CD4-positive, alpha-beta T cell treated with Interleukin-15 for 1 hour (primary cell): ENCODE results near the gene CSAG1.
"Not testable (repeated sequence)": the region's sequence is repeated elsewhere in the genome, so short reads cannot be mapped to it uniquely, and the experiment has no call there.

Experiments
- DNase-seq: peaks from one replicate; pipeline ENCODE4 v3.0.0-alpha.2; 2020

Gene CSAG1, protein sequence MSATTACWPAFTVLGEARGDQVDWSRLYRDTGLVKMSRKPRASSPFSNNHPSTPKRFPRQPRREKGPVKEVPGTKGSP

DNA sequence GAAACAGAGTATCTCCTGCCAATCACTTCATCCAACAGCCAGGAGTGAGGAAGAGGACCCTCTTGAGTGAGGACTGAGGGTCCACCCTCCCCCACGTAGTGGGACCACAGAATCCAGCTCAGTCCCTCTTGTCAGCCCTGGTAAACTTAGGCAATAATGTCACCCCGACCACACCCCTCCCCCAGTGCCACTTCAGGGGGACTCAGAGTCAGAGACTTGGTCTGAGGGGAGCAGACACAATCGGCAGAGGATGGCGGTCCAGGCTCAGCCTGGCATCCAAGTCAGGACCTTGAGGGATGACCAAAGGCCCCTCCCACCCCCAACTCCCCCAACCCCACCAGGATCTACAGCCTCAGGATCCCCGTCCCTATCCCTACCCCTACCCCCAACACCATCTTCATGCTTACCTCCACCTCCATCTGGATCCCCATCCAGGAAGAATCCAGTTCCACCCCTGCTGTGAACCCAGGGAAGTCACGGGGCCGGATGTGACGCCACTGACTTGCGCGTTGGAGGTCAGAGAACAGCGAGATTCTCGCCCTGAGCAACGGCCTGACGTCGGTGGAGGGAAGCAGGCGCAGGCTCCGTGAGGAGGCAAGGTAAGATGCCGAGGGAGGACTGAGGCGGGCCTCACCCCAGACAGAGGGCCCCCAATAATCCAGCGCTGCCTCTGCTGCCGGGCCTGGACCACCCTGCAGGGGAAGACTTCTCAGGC, at the start of gene CSAG1, which contains the start of gene MAGEA12:
CSAG1 (minus strand) TSS at position 461 of the 715 bp plus-strand sequence. CDS start 1,261 bp downstream, outside the sequence.
MAGEA12 (plus strand) TSS at position 497 of the 715 bp plus-strand sequence. CDS start 2,405 bp downstream, outside the sequence.
- no peak for DNase-seq

DNA sequence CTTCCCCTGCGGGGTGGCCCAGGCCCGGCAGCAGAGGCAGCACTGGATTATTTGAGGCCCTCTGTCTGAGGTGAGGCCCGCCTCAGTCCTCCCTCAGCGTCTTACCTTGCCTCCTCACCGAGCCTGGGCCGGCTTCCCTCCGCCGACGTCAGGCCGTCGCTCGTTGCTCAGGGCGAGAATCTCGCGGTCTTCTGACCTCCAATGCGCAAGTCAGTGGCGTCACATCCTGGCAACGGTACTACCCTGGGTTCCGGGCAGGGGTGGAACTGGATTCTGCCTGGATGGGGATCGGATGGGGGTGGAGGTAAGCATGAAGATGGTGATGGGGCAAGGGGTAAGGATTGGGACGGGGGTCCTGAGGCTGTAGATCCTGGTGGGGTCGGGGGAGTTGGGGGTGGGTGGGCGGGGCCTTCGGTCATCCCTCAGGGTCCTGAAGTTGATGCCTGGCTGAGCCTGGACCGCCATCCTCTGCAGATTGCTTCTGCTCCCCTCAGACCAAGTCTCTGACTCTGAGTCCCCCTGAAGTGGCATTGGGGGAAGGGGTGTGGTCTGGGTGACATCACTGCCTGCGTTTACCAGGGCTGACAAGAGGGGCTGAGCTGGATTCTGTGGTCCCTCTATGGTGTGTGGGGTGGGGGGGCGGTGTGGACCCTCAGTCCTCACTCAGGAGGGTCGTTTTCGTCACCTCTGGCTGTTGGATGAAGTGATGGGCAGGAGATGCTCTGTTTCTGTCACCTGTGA, 36.2 kb upstream of the CSAG1 start, which contains the start of gene MAGEA6:
MAGEA6 (minus strand) TSS at position 141 of the 741 bp plus-strand sequence. CDS start 2,039 bp downstream, outside the sequence.
- DNase-seq = not testable (repeated sequence)

DNA sequence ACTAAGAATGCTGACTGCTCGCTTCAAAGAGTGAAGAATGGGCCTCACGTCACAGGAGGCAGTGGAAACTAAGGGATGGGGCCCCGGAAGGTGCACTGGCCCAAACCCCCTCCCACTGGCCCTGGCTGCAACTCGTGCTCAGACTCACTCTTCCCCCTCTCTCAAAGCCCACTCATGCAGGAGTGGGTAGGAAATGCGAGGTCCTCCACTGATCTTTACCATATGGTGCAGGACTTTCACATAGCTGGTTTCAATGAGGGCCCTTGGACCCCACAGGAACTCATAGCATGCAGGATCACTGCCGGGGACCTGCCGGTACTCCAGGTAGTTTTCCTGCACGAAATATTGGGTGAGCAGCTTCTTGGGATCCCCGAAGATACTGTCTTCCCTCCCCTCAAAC, 33.0 kb upstream of the CSAG1 start:
- DNase-seq = not testable (repeated sequence)

DNA sequence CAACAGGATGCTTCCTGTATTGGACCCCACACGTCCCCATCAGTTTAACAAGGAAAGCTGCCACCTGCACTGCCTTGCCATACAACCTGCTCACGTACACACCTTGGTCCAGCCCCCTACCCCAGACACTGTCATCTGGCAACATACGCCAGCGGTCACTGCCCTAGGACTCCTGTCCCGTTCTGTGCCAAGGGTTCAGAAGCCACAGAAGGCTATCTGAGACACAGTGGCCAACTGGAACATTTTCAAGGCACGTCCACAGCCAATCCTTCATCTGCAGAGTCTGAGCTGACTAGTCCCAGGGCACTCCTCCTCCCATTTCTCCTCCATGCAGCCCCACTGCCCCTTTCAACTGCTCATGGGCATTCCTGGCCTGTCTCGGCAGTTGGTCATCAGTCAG, 28.1 kb upstream of the CSAG1 start:
- DNase-seq = not testable (repeated sequence)

DNA sequence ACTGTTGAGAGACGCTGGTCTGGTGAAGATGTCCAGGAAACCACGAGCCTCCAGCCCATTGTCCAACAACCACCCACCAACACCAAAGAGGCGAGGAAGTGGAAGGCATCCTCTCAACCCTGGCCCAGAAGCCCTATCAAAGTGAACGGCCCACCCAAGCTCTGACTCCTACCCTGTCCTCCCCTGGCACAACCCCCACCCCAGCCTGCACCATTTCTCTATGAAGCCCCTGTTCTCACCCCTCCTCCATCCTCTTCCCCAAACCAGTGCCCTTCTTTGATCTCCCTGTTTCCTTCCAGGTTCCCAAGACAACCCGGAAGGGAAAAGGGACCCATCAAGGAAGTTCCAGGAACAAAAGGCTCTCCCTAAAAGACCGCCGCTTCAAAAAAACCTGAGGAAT, 26.0 kb upstream of the CSAG1 start:
- DNase-seq = not testable (repeated sequence)

DNA sequence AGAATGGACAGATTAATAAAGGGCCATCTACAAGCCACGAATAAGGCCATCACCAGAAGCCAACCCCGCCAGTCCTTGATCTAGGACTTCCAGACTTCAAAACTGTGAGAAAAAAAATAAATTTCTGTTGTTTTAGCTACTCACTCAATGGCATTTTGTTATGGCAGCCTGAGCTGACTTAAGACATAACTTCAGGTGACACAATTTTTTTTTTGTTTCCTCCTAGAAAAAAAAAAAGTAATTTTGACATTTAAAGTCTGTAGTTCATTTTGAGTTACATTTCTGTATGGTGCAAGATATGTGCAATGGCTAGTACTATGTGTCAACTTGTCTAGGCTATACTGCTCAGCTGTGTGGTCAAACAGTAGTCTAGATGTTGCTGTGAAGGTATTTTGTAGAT, 25.4 kb upstream of the CSAG1 start, which contains the start of gene CSAG3:
CSAG3 (plus strand) TSS at position 301 of the 400 bp plus-strand sequence.
- not testable (repeated sequence) for DNase-seq

DNA sequence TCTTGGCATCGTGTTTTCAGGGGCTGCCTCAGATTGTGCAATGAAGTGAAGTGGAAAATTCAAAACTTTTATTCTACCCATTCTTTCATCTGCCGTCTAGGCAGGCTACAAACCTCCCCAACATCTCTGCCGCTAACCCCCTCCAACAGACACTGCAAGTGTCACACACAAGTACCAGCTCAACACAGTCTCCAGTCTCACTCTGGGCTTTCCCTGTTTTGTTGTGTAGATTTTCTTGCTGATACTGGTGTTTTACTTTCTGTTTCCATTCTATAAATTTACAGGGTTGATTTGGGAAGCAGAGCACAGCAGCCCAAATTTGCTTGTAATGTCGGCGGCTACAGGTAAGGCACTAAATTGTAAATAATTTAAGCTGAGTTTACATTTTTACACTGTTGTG, 21.4 kb upstream of the CSAG1 start:
- not testable (repeated sequence) for DNase-seq

DNA sequence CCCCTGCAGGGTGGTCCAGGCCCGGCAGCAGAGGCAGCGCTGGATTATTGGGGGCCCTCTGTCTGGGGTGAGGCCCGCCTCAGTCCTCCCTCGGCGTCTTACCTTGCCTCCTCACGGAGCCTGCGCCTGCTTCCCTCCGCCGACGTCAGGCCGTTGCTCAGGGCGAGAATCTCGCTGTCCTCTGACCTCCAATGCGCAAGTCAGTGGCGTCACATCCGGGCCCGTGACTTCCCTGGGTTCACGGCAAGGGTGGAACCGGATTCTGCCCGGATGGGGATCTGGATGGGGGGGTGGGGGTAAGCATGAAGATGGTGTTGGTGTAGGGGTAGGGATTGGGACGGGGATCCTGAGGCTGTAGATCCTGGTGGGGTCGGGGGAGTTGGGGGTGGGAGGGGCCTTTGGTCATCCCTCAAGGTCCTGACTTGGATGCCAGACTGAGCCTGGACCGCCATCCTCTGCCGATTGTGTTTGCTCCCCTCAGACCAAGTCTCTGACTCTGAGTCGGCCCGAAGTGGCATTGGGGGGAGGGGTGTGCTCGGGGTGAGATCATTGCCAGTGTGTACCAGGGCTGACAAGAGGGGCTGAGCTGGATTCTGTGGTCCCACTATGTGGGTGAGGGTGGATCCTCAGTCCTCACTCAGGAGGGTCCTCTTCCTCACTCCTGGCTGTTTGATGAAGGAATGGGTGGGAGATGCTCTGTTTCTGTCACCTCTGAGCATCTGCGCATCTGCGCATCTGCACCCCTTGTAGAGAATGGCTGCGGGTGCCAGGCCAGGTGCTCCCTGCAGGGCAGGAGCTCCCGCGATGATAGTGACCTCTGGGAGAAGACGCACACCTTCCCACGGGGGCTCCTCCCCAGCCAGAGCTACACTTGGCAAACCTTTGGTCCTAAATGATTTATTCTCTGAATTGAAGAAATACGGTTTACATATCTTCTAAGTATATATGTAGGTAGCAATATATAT, 20.4 kb upstream of the CSAG1 start, which contains the start of gene MAGEA2:
MAGEA2 (minus strand) TSS at position 157 of the 965 bp plus-strand sequence. CDS start 2,479 bp downstream, outside the sequence.
- not testable (repeated sequence) for DNase-seq

DNA sequence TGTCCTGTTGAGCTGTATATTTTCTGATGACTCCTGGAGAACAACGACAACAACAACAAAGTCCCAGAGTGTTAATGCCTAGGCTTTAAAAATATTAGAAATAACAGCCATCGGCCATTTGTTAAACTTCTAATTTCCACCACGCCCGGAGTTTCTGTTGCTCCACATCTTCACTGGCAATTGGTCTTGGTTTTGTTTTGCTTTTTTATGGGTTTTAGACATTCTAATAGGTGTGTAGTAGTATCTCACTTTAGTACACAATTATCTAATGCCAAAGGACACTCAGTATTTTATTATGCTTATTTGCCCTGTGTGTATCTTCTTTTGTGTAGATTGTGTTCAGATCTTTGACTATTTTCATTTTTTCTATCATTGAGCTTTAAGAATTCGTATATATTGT, 5.0 kb upstream of the CSAG1 start:
- DNase-seq = no peak

DNA sequence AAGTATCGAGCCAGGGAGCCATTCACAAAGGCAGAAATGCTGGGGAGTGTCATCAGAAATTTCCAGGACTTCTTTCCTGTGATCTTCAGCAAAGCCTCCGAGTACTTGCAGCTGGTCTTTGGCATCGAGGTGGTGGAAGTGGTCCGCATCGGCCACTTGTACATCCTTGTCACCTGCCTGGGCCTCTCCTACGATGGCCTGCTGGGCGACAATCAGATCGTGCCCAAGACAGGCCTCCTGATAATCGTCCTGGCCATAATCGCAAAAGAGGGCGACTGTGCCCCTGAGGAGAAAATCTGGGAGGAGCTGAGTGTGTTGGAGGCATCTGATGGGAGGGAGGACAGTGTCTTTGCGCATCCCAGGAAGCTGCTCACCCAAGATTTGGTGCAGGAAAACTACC, 3.0 kb upstream of the CSAG1 start:
- not testable (repeated sequence) for DNase-seq

DNA sequence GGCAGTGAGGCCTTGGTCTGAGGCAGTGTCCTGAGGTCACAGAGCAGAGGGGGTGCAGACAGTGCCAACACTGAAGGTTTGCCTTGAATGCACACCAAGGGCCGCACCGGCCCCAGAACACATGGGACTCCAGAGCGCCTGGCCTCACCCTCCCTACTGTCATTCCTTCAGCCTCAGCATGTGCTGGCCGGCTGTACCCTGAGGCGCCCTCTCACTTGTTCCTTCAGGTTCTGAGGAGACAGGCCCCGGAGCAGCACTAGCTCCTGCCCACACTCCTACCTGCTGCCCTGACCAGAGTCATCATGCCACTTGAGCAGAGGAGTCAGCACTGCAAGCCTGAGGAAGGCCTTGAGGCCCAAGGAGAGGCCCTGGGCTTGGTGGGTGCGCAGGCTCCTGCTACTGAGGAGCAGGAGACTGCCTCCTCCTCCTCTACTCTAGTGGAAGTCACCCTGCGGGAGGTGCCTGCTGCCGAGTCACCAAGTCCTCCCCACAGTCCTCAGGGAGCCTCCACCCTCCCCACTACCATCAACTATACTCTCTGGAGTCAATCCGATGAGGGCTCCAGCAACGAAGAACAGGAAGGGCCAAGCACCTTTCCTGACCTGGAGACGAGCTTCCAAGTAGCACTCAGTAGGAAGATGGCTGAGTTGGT, 2.5 kb upstream of the CSAG1 start:
- DNase-seq = no peak

DNA sequence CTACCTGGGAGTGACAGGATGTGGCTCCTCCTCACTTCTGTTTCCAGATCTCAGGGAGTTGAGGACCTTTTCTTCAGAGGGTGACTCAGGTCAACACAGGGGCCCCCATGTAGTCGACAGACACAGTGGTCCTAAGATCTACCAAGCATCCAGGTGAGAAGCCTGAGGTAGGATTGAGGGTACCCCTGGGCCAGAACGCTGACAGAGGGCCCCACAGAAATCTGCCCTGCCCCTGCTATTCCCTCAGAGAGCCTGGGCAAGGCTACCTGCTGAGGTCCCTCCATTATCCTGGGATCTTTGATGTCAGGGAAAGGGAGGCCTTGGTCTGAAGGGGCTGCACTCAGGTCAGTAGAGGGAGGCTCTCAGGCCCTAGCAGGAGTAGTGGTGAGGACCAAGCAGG, 1.6 kb upstream of the CSAG1 start:
- no peak for DNase-seq

DNA sequence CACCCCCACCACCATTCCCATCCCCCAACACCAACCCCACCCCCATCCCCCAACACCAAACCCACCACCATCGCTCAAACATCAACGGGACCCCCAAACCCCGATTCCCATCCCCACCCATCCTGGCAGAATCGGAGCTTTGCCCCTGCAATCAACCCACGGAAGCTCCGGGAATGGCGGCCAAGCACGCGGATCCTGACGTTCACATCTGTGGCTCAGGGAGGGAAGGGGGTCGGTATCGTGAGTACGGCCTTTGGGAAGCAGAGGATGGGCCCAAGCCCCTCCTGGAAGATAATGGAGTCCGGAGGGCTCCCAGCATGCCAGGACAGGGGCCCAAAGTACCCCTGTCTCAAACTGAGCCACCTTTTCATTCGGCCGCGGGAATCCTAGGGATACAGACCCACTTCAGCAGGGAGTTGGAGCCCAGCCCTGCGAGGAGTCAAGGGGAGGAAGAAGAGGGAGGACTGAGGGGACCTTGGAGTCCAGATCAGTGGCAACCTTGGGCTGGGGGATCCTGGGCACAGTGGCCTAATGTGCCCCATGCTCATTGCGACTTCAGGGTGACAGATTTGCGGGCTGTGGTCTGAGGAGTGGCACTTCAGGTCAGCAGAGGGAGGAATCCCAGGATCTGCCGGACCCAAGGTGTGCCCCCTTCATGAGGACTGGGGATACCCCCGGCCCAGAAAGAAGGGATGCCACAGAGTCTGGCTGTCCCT, 780 bp upstream of the CSAG1 start:
- DNase-seq = not testable (repeated sequence)

DNA sequence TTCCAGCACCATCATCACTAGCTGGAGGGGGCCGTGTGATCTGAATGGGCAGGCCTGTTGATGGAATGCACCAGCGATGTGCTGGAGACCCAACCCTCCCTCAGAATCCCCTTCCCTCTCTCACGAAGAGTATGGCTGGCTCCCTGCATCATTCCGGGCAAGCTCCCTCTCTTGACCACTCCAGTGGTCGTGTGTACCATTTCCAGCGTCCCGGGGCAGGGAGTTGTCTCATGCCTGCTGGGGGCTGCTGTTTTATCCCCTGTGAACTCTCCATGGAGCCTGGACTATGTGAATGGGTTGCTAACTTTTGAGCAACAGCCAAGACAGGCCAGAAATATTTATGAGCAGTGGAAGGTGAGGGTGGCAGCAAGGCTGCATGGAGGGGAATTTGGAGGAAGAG, 8.1 kb downstream of the CSAG1 start:
- no peak for DNase-seq

DNA sequence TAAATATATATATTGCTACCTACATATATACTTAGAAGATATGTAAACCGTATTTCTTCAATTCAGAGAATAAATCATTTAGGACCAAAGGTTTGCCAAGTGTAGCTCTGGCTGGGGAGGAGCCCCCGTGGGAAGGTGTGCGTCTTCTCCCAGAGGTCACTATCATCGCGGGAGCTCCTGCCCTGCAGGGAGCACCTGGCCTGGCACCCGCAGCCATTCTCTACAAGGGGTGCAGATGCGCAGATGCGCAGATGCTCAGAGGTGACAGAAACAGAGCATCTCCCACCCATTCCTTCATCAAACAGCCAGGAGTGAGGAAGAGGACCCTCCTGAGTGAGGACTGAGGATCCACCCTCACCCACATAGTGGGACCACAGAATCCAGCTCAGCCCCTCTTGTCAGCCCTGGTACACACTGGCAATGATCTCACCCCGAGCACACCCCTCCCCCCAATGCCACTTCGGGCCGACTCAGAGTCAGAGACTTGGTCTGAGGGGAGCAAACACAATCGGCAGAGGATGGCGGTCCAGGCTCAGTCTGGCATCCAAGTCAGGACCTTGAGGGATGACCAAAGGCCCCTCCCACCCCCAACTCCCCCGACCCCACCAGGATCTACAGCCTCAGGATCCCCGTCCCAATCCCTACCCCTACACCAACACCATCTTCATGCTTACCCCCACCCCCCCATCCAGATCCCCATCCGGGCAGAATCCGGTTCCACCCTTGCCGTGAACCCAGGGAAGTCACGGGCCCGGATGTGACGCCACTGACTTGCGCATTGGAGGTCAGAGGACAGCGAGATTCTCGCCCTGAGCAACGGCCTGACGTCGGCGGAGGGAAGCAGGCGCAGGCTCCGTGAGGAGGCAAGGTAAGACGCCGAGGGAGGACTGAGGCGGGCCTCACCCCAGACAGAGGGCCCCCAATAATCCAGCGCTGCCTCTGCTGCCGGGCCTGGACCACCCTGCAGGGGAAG, 19.4 kb downstream of the CSAG1 start, which contains the start of gene MAGEA2B:
MAGEA2B (plus strand) TSS at position 814 of the 973 bp plus-strand sequence. CDS start 2,479 bp downstream, outside the sequence.
- not testable (repeated sequence) for DNase-seq

DNA sequence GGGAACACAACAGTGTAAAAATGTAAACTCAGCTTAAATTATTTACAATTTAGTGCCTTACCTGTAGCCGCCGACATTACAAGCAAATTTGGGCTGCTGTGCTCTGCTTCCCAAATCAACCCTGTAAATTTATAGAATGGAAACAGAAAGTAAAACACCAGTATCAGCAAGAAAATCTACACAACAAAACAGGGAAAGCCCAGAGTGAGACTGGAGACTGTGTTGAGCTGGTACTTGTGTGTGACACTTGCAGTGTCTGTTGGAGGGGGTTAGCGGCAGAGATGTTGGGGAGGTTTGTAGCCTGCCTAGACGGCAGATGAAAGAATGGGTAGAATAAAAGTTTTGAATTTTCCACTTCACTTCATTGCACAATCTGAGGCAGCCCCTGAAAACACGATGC, 20.3 kb downstream of the CSAG1 start:
- not testable (repeated sequence) for DNase-seq

DNA sequence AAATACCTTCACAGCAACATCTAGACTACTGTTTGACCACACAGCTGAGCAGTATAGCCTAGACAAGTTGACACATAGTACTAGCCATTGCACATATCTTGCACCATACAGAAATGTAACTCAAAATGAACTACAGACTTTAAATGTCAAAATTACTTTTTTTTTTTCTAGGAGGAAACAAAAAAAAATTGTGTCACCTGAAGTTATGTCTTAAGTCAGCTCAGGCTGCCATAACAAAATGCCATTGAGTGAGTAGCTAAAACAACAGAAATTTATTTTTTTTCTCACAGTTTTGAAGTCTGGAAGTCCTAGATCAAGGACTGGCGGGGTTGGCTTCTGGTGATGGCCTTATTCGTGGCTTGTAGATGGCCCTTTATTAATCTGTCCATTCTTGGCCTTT, 24.3 kb downstream of the CSAG1 start, which contains the start of gene CSAG2:
CSAG2 (minus strand) TSS at position 101 of the 400 bp plus-strand sequence. CDS start 161 bp downstream, outside the sequence.
- not testable (repeated sequence) for DNase-seq

DNA sequence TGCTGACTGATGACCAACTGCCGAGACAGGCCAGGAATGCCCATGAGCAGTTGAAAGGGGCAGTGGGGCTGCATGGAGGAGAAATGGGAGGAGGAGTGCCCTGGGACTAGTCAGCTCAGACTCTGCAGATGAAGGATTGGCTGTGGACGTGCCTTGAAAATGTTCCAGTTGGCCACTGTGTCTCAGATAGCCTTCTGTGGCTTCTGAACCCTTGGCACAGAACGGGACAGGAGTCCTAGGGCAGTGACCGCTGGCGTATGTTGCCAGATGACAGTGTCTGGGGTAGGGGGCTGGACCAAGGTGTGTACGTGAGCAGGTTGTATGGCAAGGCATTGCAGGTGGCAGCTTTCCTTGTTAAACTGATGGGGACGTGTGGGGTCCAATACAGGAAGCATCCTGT, 27.0 kb downstream of the CSAG1 start:
- DNase-seq = not testable (repeated sequence)

DNA sequence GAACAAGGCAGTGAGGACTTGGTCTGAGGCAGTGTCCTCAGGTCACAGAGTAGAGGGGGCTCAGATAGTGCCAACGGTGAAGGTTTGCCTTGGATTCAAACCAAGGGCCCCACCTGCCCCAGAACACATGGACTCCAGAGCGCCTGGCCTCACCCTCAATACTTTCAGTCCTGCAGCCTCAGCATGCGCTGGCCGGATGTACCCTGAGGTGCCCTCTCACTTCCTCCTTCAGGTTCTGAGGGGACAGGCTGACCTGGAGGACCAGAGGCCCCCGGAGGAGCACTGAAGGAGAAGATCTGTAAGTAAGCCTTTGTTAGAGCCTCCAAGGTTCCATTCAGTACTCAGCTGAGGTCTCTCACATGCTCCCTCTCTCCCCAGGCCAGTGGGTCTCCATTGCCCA, 33.1 kb downstream of the CSAG1 start:
- peak; percentile 16 for DNase-seq
